Heart right ventricle (tissue), 16 donors: Measurements from ENCODE around the gene CABLES2. TPM values are rescaled to one million over a fixed set of nuclear protein-coding genes. Genes with fewer than 3 reads are reported as not detected.

Source experiments
- ATAC-seq, 8 donors: fragments of 200-7000 bp; cut with Tn5 transposase; one replicate each; pipeline ENCODE4 v1.9.1; 2020; ENCODE audit warnings: mild to moderate bottlenecking in 8 of 8, moderate library complexity in 8 of 8, moderate number of reproducible peaks in 1 of 8
- DNase-seq, 2 donors: peaks; one replicate each; pipeline ENCODE4 v3.0.0-alpha.2; 2020
- H3K27ac ChIP-seq, 10 donors: fragments of 200-600 bp; sonication (generic) in 2 of 10; one replicate each; pipeline versions ENCODE4 v1.5.0 to v1.8.0; 2020 to 2022; ENCODE audit warnings: mild to moderate bottlenecking in 3 of 10
- H3K27me3 ChIP-seq, 7 donors: fragments of 200-600 bp; one replicate each; pipeline ENCODE4 v1.8.0; 2021 to 2022; ENCODE audit warnings: mild to moderate bottlenecking in 2 of 7
- H3K36me3 ChIP-seq, 9 donors: fragments of 200-600 bp; sonication (generic) in 1 of 9; one replicate each; pipeline versions ENCODE4 v1.5.0 to v1.8.0; 2020 to 2022; ENCODE audit warnings: mild to moderate bottlenecking in 2 of 9
- H3K4me1 ChIP-seq, 9 donors: fragments of 200-600 bp; sonication (generic) in 1 of 9; one replicate each; pipeline versions ENCODE4 v1.5.0 to v1.8.0; 2020 to 2022; ENCODE audit warnings: mild to moderate bottlenecking in 4 of 9
- H3K4me3 ChIP-seq, 10 donors: fragments of 200-600 bp; sonication (generic) in 2 of 10; one replicate each; pipeline versions ENCODE4 v1.5.0 to v1.8.0; 2020 to 2022; ENCODE audit warnings: mild to moderate bottlenecking in 7 of 10, moderate library complexity in 2 of 10
- H3K9me3 ChIP-seq, 11 donors: fragments of 200-600 bp in 10 of 11; sonication (generic) in 2 of 11; one replicate each; pipeline versions ENCODE4 v1.5.0 to v1.8.0; 2013 to 2022; ENCODE audit warnings: mild to moderate bottlenecking in 2 of 11, control low read depth in 1 of 11, moderate library complexity in 1 of 11
- CTCF ChIP-seq, 9 donors: fragments of 200-600 bp; sonication (generic) in 2 of 9; IDR thresholded peaks; one replicate each; pipeline versions ENCODE4 v1.5.0 to v1.8.0; 2021 to 2022; ENCODE audit warnings: antibody characterized with exemption in 9 of 9, mild to moderate bottlenecking in 5 of 9, moderate library complexity in 1 of 9
- WGBS, 2 donors: extraction: QIAGEN DNeasy Blood & Tissue Kit; methylation state at CpG; one replicate each; pipeline ENCODE4 v1.1.7; 2013; ENCODE audit warnings: inconsistent platforms in 1 of 2; 5-methylcytosine and 5-hydroxymethylcytosine counted together
- intact Hi-C, 10 donors: fragments of 100-400 bp; cut with DNase I; formaldehyde crosslinking; loops; one replicate each; pipeline versions ENCODE4 v1.11.1 to v1.14.2; 2022
- polyA plus RNA-seq, 2 donors: library from polyadenylated mRNA; stranded (reverse); fragments of 200-250 nt; gene quantifications; one replicate each; pipeline ENCODE4 v1.2.3, GENCODE V29; 2013
- total RNA-seq, 10 donors: library from RNA; stranded (reverse); fragmentation: NEBNext Ultra II Directional in 3 of 10; extraction: Animal tissue kit (Norgen Biotek cat#: 25700) in 3 of 10; gene quantifications; one replicate each; pipeline versions ENCODE4 v1.2.1 to v1.2.4, GENCODE V29; 2021 to 2023
- donor health status: Arrhythmogenic right ventricular cardiomyopathy.
- donor health status: ischemic (EF 13 %, LVEDD 7.1; RV severe dilation, severe dysfunction).
- donor health status: healthy with polysubstance abuse.
- donor health status: DM: no; HTN: yes; CAD: no.
- donor health status: DM: no; HTN: no; CAD: no.
- donor health status: ischemic (EF 25% LVEDD 6.9; RV normal size, moderate dysfunction).
- donor health status: ischemic (EF 25% LVEDD 5.7; RV mildly dilated, moderate dysfunction).
- donor health status: healthy.
- donor health status: DM: yes; HTN: yes; CAD: no.
- donor health status: Ischemic cardiomyopathy.
- donor health status: ischemic (EF 35%, LVEDD 5.7; RV mildly dilated, moderate dysfunction).
- donor health status: nonischemic (EF 11% LVEDD 7.7; RV severe dilation, severe dysfunction).
- donor health status: DM: yes; HTN: yes; CAD: no.
- donor health status: PGD.
- donor health status: ischemic (EF 29% LVEDD 5.4; RV normal size, mild dysfunction).
- donor health status: nonischemic (EF 23%, LVEDD 6.1; RV moderate dilation, normal function).

The CABLES2 gene
- total and polyA plus RNA-seq, 12 donors = 2.9 to 11.9 (median 7.8) TPM

- no peaks in the 10 kb centered on the region for H3K36me3 ChIP-seq
- DNase-seq = peak; percentile 17 to 44
- no peaks in the 10 kb centered on the region for H3K9me3 ChIP-seq
- H3K27ac ChIP-seq = no peak overlapping the region
- peak; percentile 57 to 73 (median 61) for ATAC-seq
- peaks cover 0 to 60% (median 27%) of the 10 kb centered on the region in 7 donors for H3K27me3 ChIP-seq
- H3K4me3 ChIP-seq = no peak overlapping the region
- TF ChIP-seq CTCF (IDR thresholded peaks at IDR 0.05) = no peak
- peaks cover 0 to 3% (median 0%) of the 10 kb centered on the region in 9 donors for H3K4me1 ChIP-seq
- intact Hi-C loops = no loop called here
- WGBS, 2 donors = 56 to 60% methylated on average over 24 of the region's 24 CpGs
These were observed 43.0 kb upstream of the CABLES2 start for GRCh38 chr20:62449951-62450691.

GRCh38 chr20:62448788-62449187 lies 41.7 kb upstream of the CABLES2 start:
- no peaks in the 10 kb centered on the region for H3K36me3 ChIP-seq
- H3K27ac ChIP-seq = no peak overlapping the region
- no peak for ATAC-seq
- H3K4me1 ChIP-seq = peaks cover 0 to 3% (median 0%) of the 10 kb centered on the region in 9 donors
- intact Hi-C loops = no loop called here
- H3K9me3 ChIP-seq = no peaks in the 10 kb centered on the region
- H3K27me3 ChIP-seq = peaks cover 0 to 52% (median 27%) of the 10 kb centered on the region in 7 donors
- no peak for DNase-seq
- no peak overlapping the region for H3K4me3 ChIP-seq
- 76 to 77% methylated on average over 14 of the region's 14 CpGs for WGBS, 2 donors
- no peak for TF ChIP-seq CTCF (IDR thresholded peaks at IDR 0.05)

GRCh38 chr20:62448038-62448437 lies 41.0 kb upstream of the CABLES2 start:
- intact Hi-C loops = no loop called here
- peaks cover 0 to 48% (median 23%) of the 10 kb centered on the region in 7 donors for H3K27me3 ChIP-seq

More at GRCh38 chr20:62448038-62448437, 41.0 kb upstream of the CABLES2 start:
- Histone ChIP-seq H3K27ac (no peak overlapping the region), H3K36me3 (no peaks in the 10 kb centered on the region), H3K9me3 (no peaks in the 10 kb centered on the region), H3K4me3 (no peak overlapping the region), H3K4me1 (peaks cover 0 to 3% (median 0%) of the 10 kb centered on the region in 9 donors)
- TF ChIP-seq CTCF (IDR thresholded peaks at IDR 0.05) = no peak
- DNase-seq = no peak
- 74 to 79% methylated on average over 10 of the region's 10 CpGs for WGBS, 2 donors
- ATAC-seq = no peak
